RWPE1 (cell line): ENCODE data around the gene RRAGD.

Source experiments
- CTCF ChIA-PET: fragments of 350-600 bp; sonication (Branson Sonifier 250); formaldehyde crosslinking; extraction: SDS; loops from one replicate; lab custom pipeline; 2021; lab: Yijun Ruan, JAX
- POLR2A ChIA-PET: fragments of 400-600 bp; formaldehyde crosslinking; extraction: SDS; loops from one replicate; lab custom pipeline; 2020; ENCODE audit warnings: antibody characterized with exemption; ENCODE audit not compliant: low non-redundant PET; lab: Yijun Ruan, JAX
- DNase-seq: peaks from one replicate; pipeline ENCODE4 v3.0.0; 2012; ENCODE audit warnings: low spot score
- H3K27ac ChIP-seq: fragments of 450-650 bp; 2 replicates; pipeline ENCODE4 v1.5.1; 2017
- TF ChIP-seq, protein P1 (sequence below): fragments of 450-650 bp; conservative IDR thresholded peaks from 2 replicates; pipeline ENCODE4 v1.5.1; 2017; ENCODE audit warnings: low read depth, mild to moderate bottlenecking

Gene RRAGD

DNA sequence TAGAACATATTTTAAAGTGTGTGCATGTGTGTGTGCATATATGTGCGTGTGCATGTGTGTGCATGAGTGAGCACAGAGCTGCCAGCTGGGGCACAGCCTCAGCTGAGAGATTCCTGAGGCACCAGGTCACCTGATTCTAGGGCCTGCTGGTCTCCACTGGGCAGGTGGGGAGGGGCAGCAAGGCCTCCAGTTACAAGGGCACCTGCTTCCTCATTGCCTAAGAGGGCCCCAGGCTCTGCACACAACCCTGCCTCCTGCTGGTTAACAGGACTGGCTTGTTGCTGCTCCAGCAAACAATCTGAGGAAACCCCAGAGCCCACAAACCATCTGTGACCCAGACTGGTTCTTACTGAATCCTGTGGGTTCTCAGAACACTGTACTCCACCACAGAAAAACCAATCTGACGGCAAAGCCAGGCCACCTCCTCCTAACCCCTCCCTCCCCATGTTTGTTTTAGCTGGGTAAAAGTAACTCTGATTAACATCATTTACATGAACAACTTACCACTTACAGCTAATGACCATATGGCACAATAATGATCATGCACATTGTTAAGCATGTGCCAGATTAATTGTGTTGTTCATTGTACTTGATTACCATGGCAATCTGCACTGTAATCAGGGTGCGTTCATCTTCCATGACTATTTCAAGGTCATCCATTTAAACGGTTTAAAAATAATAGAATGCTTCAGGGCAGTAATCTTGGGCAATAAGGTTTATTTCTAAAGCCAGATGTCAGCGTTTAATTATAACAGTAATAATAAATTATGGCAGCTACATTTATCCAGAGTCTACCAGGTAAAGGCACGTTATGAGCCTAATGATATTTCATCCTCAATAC lies 36.4 kb downstream of the RRAGD start:
- TF ChIP-seq, protein P1, sequence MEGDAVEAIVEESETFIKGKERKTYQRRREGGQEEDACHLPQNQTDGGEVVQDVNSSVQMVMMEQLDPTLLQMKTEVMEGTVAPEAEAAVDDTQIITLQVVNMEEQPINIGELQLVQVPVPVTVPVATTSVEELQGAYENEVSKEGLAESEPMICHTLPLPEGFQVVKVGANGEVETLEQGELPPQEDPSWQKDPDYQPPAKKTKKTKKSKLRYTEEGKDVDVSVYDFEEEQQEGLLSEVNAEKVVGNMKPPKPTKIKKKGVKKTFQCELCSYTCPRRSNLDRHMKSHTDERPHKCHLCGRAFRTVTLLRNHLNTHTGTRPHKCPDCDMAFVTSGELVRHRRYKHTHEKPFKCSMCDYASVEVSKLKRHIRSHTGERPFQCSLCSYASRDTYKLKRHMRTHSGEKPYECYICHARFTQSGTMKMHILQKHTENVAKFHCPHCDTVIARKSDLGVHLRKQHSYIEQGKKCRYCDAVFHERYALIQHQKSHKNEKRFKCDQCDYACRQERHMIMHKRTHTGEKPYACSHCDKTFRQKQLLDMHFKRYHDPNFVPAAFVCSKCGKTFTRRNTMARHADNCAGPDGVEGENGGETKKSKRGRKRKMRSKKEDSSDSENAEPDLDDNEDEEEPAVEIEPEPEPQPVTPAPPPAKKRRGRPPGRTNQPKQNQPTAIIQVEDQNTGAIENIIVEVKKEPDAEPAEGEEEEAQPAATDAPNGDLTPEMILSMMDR: no peak
- ChIA-PET POLR2A (no interaction called here), CTCF (no interaction called here)
- DNase-seq: no peak
- no peak overlapping the region for H3K27ac ChIP-seq

- no peak overlapping the region for H3K27ac ChIP-seq
- DNase-seq: no peak
- TF ChIP-seq, protein P1: no peak
- ChIA-PET CTCF (interaction anchor here (0.5 to 2.0 kb wide), 29 partner anchors 8 to 1783 kb away, joined by 3 to 9 read pairs (median 3); partner anchors contain the start of genes RRAGD and UBE2J1), POLR2A (no interaction called here)
Observed at GRCh38 chr6:89372506-89372901, 39.6 kb downstream of the RRAGD start.

DNA sequence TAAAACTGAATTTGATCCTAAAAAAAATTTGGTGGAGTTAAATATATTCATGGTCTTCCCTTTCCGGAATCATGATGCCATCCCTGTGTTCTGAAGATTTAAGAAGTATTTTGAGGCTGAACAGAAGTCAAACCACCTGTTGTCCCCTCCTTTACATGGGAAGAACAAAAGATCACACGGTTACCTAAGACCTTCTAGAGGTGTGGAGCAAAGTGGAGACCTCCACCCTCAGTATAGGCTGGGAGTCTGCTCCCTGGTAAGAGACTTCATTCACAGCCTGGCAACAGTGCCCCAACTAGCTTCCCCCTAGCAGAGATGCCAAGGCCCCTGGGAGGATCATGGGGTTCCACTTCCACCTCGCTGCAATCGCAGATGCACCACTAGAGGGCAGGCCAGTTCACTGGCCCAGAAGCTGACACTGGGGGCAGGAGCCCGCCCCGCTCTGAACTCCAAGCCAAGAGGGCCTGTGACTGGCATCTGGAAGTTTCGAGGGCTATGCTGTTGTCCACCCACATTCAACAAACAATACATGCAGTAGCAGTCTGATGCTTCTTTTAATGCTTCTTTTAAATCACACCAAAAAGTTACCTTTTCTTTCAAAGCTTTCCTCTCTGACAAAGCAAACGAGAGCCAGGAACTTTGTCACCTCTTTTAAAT lies 40.1 kb downstream of the RRAGD start:
- ChIA-PET POLR2A (no interaction called here), CTCF (interaction anchor here (0.5 to 2.0 kb wide), 39 partner anchors 9 to 1783 kb away, joined by 3 to 9 read pairs (median 3); partner anchors contain the start of genes RRAGD and UBE2J1)
- peak; percentile 70 for DNase-seq
- TF ChIP-seq, protein P1: peak; percentile 94
- H3K27ac ChIP-seq: no peak overlapping the region

GRCh38 chr6:89368999-89369398 lies 43.1 kb downstream of the RRAGD start:
- CTCF ChIA-PET: interaction anchor here (0.7 kb wide), 1 partner anchor 1861 kb away, joined by 3 read pairs; no protein-coding TSS in a partner anchor

DNA sequence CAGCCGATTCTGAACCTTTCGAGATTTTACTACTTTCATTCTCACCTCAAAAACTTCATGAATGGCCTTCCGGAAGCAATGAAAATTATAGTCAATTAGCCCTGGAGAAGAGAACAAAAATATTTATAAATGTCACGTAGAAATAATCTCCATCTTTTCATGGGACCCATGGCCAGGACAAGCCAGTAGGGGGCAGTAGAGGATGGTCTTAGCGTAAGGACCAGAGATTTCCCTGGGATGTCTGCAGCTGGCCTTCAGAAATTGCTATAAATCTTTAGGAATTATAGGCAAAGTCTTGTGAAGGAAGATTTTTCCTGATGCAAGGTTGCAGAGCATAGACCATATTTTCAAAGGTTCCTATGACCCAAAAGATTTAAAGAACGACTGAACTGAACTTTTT lies 44.0 kb downstream of the RRAGD start:
- DNase-seq: peak; percentile 30
- CTCF ChIA-PET: interaction anchor here (0.6 to 0.8 kb wide), 5 partner anchors 14 to 1862 kb away, joined by 3 to 4 read pairs (median 3); no protein-coding TSS in a partner anchor

More at GRCh38 chr6:89368999-89369398, 43.1 kb downstream of the RRAGD start:
- TF ChIP-seq, protein P1: peak; percentile 27; the same call in 1 of the 2 replicates
- POLR2A ChIA-PET: no interaction called here
- H3K27ac ChIP-seq: no peak overlapping the region
- peak; percentile 60 for DNase-seq

DNA sequence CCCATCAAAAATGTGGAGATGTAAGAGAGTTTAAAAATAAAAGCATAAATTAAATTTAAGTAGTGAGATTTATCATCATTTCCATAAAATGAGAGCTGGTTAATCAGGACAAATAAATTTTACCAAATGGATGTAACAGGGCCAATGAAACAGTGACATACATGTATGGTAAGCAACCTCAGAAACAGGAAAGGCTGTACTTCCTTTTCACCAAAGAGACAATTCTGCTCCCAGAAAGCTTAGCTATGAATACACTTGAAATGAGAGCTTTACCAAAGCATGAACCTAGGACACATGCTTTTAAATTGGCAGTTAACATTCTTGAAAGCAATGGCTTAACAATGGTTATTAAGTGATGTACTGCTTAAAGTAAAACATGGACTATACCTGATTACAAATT lies 47.5 kb downstream of the RRAGD start:
- ChIA-PET POLR2A (no interaction called here), CTCF (no interaction called here)
- TF ChIP-seq, protein P1: no peak
- DNase-seq: no peak
- H3K27ac ChIP-seq: no peak overlapping the region

More for the DNA sequence above, 44.0 kb downstream of the RRAGD start:
- H3K27ac ChIP-seq: no peak overlapping the region
- TF ChIP-seq, protein P1: peak; percentile 66
- POLR2A ChIA-PET: no interaction called here
